ENCODE results near the gene CYB5D1.

Gene CYB5D1

DNA sequence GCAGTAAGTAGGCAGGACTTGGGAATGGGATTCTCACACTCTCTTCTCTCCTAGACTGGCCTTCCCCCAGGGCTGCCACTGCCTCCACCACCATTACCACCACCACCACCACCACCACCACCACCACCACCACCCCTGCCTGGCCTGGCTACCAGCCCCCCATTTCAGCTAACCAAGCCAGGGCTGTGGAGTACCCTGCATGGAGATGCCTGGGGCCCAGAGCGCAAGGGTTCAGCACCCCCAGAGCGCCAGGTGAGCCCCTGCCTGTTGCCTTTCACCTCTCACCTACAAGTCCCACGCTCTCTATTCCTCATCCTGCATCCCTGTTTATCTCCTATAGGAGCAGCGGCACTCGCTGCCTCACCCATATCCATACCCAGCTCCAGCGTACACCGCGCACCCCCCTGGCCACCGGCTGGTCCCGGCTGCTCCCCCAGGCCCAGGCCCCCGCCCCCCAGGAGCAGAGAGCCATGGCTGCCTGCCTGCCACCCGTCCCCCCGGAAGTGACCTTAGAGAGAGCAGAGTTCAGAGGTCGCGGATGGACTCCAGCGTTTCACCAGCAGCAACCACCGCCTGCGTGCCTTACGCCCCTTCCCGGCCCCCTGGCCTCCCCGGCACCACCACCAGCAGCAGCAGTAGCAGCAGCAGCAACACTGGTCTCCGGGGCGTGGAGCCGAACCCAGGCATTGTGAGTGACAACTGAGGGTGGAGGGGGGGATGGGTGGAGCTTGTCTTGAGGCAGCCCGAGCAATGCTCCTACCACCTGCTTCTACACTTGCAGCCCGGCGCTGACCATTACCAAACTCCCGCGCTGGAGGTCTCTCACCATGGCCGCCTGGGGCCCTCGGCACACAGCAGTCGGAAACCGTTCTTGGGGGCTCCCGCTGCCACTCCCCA is 10.8 kb upstream of the CYB5D1 start:
- H3K27ac ChIP-seq = no peak overlapping the region
- TF ChIP-seq, protein P1, sequence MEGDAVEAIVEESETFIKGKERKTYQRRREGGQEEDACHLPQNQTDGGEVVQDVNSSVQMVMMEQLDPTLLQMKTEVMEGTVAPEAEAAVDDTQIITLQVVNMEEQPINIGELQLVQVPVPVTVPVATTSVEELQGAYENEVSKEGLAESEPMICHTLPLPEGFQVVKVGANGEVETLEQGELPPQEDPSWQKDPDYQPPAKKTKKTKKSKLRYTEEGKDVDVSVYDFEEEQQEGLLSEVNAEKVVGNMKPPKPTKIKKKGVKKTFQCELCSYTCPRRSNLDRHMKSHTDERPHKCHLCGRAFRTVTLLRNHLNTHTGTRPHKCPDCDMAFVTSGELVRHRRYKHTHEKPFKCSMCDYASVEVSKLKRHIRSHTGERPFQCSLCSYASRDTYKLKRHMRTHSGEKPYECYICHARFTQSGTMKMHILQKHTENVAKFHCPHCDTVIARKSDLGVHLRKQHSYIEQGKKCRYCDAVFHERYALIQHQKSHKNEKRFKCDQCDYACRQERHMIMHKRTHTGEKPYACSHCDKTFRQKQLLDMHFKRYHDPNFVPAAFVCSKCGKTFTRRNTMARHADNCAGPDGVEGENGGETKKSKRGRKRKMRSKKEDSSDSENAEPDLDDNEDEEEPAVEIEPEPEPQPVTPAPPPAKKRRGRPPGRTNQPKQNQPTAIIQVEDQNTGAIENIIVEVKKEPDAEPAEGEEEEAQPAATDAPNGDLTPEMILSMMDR (conservative IDR thresholded peaks at IDR 0.05) = no peak
- no peak for TF ChIP-seq ZFX (IDR thresholded peaks at IDR 0.05)

DNA sequence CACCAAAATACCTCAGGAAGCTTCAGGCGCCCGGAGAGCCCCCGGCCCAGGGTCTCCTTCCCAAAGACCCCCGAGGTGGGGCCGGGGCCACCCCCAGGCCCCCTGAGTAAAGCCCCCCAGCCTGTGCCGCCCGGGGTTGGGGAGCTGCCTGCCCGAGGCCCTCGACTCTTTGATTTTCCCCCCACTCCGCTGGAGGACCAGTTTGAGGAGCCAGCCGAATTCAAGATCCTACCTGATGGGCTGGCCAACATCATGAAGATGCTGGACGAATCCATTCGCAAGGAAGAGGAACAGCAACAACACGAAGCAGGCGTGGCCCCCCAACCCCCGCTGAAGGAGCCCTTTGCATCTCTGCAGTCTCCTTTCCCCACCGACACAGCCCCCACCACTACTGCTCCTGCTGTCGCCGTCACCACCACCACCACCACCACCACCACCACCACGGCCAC is 9.6 kb upstream of the CYB5D1 start:
- TF ChIP-seq ZFX (IDR thresholded peaks at IDR 0.05) = no peak
- TF ChIP-seq, protein P1 (conservative IDR thresholded peaks at IDR 0.05) = no peak
- H3K27ac ChIP-seq = no peak overlapping the region

- TF ChIP-seq, protein P1 (conservative IDR thresholded peaks at IDR 0.05) = no peak
- TF ChIP-seq ZFX (IDR thresholded peaks at IDR 0.05) = no peak
- H3K27ac ChIP-seq = no peak overlapping the region
Observed at GRCh38 chr17:7848739-7849129, 9.1 kb upstream of the CYB5D1 start.

- TF ChIP-seq, protein P1 (conservative IDR thresholded peaks at IDR 0.05) = no peak
- no peak for TF ChIP-seq ZFX (IDR thresholded peaks at IDR 0.05)
- H3K27ac ChIP-seq = no peak overlapping the region; the same call in 1 of the 2 replicates
Observed at GRCh38 chr17:7849130-7849750, 8.6 kb upstream of the CYB5D1 start.

GRCh38 chr17:7849751-7850504 is 7.9 kb upstream of the CYB5D1 start:
- TF ChIP-seq ZFX (IDR thresholded peaks at IDR 0.05) = no peak
- TF ChIP-seq, protein P1 (conservative IDR thresholded peaks at IDR 0.05) = no peak
- H3K27ac ChIP-seq = no peak overlapping the region; the same call in 1 of the 2 replicates

DNA sequence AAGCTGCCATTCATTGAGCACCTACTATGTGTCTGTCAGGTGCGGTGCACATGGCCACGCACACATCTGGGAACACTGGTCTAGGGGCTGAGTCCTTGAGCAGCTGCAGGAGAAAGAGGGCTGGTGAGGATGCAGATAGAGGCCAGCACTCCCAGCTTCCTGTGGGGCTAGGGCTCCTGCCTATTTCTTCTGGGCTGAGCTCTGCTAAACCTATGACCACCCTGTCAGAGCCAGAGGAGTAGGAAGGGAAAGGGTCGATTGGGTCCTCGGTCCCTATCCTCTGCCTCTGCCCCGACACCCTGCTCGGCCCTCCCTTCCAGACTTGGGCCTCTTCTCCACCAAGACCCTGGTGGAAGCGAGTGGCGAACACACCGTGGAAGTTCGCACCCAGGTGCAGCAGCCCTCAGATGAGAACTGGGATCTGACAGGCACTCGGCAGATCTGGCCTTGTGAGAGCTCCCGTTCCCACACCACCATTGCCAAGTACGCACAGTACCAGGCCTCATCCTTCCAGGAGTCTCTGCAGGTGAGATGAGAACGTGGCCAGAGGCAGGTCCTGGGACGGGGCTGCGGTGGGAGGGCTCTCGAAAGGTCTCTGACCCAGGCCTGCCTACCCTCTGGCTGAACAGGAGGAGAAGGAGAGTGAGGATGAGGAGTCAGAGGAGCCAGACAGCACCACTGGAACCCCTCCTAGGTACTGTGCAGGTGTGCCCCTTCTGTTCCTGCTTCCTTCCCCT is 6.9 kb upstream of the CYB5D1 start:
- peak overlapping the region; percentile 65 for H3K27ac ChIP-seq
- TF ChIP-seq ZFX (IDR thresholded peaks at IDR 0.05) = peak; percentile 32; the same call in 1 of the 2 replicates
- TF ChIP-seq, protein P1 (conservative IDR thresholded peaks at IDR 0.05) = no peak
